Fibroblast of the aortic adventitia (primary cell): ENCODE measurements around the gene ALOX15. TPM values are rescaled to one million over a fixed set of nuclear protein-coding genes. Genes with fewer than 3 reads are reported as not detected.

Experiments used
- DNase-seq: peaks from one replicate; pipeline ENCODE4 v3.0.0-alpha.2; 2010; ENCODE audit warnings: low read depth
- H3K4me3 ChIP-seq: 2 replicates; pipeline ENCODE4 v1.5.1; 2011; ENCODE audit warnings: low read depth, mild to moderate bottlenecking, control low read depth, low read length, moderate library complexity
- CTCF ChIP-seq: IDR thresholded peaks from 2 replicates; pipeline ENCODE4 v1.5.1; 2011; ENCODE audit warnings: mild to moderate bottlenecking, low read length, control low read depth, inconsistent platforms; ENCODE audit not compliant: insufficient read depth
- small RNA-seq: library from RNA; depleted of rRNA; stranded (forward); fragments of <200 nt; gene quantifications from one replicate; pipeline ENCODE3, GENCODE V24; 2012
- total RNA-seq: library from RNA; depleted of rRNA; stranded (reverse); fragments of >200 nt; gene quantifications from 2 replicates; pipeline ENCODE4 v1.2.3, GENCODE V29; 2012; ENCODE audit warnings: low replicate concordance

ALOX15 gene
- total RNA-seq, 1 donor, result not detected

- TF ChIP-seq CTCF, result peak; percentile 54
- DNase-seq, result no peak
- no peak overlapping the region for H3K4me3 ChIP-seq
Measured at GRCh38 chr17:4583782-4584100, 57.7 kb downstream of the ALOX15 start.

- no peak for DNase-seq
- no peak for TF ChIP-seq CTCF
Measured at GRCh38 chr17:4583206-4583605, 58.3 kb downstream of the ALOX15 start.

GRCh38 chr17:4582691-4583090, 58.8 kb downstream of the ALOX15 start:
- no peak overlapping the region for H3K4me3 ChIP-seq
- DNase-seq, result no peak
- TF ChIP-seq CTCF, result no peak

More at GRCh38 chr17:4583206-4583605, 58.3 kb downstream of the ALOX15 start:
- no peak overlapping the region for H3K4me3 ChIP-seq

GRCh38 chr17:4582101-4582501, 59.4 kb downstream of the ALOX15 start:
- H3K4me3 ChIP-seq, result no peak overlapping the region
- DNase-seq, result no peak
- no peak for TF ChIP-seq CTCF

Small RNA genes lying within 50 kb of the gene (small RNA-seq; reads per million reads assigned to genes)
- gene RNU6-955P, result not detected

Other genes with a start within 250 kb of the ALOX15 start
- not detected in 2 replicates for gene SPNS3, start 207.7 kb downstream of the ALOX15 start, total RNA-seq
- gene SPNS2, start 142.8 kb downstream of the ALOX15 start, total RNA-seq, result 0.16 and 0.27 TPM in 2 replicates
- 51.0 and 55.8 TPM in 2 replicates for gene MYBBP1A, start 86.3 kb downstream of the ALOX15 start, total RNA-seq
- not detected in 2 replicates for gene GGT6, start 81.1 kb downstream of the ALOX15 start, total RNA-seq
- 0.16 TPM in 1 of 2 replicates, not detected in the other for gene SMTNL2, start 57.1 kb downstream of the ALOX15 start, total RNA-seq
- 31.7 and 35.1 TPM in 2 replicates for gene PELP1, start 62.5 kb upstream of the ALOX15 start, total RNA-seq
- 8.9 and 13.3 TPM in 2 replicates for gene ARRB2, start 69.0 kb upstream of the ALOX15 start, total RNA-seq
- 12.4 and 14.1 TPM in 2 replicates for gene MED11, start 89.8 kb upstream of the ALOX15 start, total RNA-seq
- 0.18 TPM in 1 of 2 replicates, not detected in the other for gene ZMYND15, start 98.2 kb upstream of the ALOX15 start, total RNA-seq
- 2.6 TPM in 2 replicates for gene CXCL16, start 98.2 kb upstream of the ALOX15 start, total RNA-seq
- not detected in 2 replicates for gene TM4SF5, start 130.2 kb upstream of the ALOX15 start, total RNA-seq
- gene VMO1, start 144.7 kb upstream of the ALOX15 start, total RNA-seq, result 0.27 and 4.9 TPM in 2 replicates
- not detected in 2 replicates for gene GLTPD2, start 147.3 kb upstream of the ALOX15 start, total RNA-seq
- gene PSMB6, start 154.5 kb upstream of the ALOX15 start, total RNA-seq, result 97.2 and 134 TPM in 2 replicates
- gene PLD2, start 165.5 kb upstream of the ALOX15 start, total RNA-seq, result 14.4 and 18.4 TPM in 2 replicates
- gene MINK1, start 191.7 kb upstream of the ALOX15 start, total RNA-seq, result 38.4 and 48.5 TPM in 2 replicates